Activated CD4-positive, alpha-beta T cell treated with anti-CD3 and anti-CD28 coated beads for 24 hours (primary cell): ENCODE data around the gene HLA-DMA.
A peak's percentile ranks its signal among the peaks of the same experiment; 100 is the strongest.

Source experiments
- DNase-seq, 2 donors: peaks; one replicate each; pipeline ENCODE4 v3.0.0-alpha.2; 2020; ENCODE audit warnings: low read depth in 2 of 2

The HLA-DMA gene

DNA sequence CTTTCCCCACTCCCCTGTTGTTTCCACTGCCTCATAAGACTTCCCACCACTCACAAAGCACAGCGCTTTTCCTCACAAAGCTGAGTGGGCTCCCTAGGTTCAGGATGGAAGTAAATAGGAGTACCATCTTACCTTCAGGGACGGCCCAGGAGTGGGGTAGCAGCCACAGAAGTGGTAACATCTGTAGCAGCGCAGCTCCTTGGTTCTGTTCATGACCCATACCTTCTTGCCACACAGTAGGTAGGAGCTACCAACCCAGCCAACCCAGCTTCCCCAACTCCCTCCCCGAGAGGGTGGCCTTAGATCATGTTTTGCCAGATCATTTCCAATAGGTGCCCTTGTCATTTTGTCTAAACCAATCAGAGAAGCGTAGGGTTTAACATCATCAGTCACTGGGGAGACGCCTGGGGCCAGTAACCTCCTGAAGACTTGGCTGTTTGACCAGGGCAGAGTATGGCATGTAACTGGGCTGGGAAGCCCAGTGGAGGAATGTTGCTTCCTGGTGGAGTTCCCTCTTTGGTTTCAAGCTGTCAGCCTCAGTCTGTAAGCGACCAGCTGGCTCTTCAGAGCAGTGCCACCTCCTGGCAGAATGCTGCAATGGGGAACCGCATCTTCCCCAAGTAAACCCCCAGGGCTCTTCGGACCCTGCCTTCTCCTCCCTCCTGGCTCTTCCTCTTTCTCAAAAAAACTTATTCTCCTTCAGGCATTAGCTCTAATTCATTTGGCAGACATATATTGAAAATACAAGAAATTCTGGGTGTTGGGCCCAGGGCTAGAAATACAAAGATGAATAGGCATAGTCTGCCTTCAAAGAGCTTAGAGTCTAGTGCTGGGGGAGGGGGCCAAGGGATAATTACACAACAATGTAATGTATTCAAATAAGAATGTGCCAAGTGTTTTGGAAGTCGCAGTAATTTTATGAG lies at the start of gene HLA-DMA:
TSS of gene HLA-DMA (minus strand) at position 281 of the 923 bp plus-strand sequence. CDS start at position 220, 61 bp downstream.
- DNase-seq, result peak in 1 of 2 donors; percentile 49

DNA sequence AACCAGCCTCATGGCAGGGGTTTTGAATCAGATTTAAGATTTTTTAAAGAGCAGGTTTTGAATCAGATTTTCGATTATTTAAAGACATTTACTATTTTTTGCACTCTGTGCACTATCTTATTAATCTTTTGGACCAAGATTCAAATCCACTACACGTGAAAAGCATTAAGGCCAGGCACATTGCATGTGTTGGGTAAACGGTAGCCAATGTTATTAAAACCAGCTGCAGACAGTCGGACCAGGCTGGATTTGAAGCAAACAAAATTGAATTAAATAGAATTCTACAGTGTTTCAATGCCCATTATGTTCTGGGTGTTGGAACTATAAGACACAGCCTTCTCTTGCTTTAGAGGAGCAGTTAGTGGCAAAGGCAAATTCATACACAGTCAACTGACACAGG lies 48.8 kb upstream of the HLA-DMA start:
- no peak for DNase-seq

DNA sequence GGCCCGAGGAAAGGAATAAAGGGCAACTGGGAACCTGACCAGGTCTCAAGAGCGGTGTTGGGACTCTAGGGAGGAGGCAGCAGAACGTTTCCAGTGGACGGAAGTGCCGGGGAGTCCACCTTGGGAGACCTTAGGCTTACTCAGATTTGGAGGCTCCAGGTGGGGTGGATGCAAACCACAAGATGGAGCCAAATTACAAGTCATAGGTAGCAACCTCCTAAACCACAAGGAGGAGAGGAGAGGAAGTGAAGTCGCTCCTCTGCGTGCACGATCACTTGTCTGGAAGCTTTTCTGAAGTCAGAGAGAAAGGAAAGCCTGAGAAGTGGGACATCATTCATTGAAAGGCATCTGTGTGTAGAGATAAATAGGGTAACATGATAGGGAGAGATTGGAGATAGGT lies 47.2 kb upstream of the HLA-DMA start:
- DNase-seq, result no peak

DNA sequence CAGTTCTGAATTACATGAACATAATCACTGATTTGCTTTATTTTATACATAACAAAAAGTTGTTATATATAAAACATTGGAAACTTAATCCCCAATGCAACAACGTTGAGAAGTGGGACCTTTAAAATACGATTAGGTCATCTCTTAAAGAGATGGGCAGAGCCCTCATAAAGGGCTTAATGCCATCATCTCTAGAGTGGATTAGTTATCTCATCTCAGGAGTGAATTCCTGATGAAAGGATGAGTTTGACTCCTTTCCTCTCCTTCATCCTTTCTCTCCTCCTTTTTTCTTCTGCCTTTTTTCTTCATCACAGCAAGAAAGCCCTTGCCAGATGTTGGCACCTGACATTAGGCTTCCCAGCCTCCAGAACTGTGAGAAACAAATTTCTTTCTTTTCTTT lies 42.6 kb upstream of the HLA-DMA start:
- no peak for DNase-seq

DNA sequence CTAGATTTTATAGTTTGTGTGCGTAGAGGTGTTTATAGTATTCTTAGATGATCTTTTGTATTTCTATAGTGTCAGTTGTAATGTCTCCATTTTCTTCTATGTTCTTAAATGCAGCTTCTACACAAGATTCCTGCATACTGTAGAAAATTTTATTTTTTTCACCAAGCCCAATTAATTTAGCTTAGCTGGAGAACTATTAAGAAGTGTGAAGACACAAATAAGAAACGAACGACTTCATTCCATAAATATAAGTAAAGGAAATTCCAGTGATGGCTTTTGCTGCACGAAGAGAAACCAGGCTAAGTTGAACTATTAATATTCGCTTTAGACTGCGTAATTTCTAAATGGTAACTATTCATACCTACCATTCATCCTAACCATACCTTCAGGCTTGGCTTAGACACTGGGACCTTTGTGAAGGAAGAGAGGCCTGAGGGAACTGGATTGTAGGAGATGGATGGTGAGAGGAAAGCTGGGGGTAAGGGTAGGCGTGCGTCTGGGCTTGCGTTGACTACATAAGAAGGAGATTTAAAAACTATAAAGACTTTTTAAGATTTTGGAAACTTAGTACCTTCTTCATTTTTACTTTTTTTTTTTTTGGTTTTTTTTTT lies 40.6 kb upstream of the HLA-DMA start:
- no peak for DNase-seq

DNA sequence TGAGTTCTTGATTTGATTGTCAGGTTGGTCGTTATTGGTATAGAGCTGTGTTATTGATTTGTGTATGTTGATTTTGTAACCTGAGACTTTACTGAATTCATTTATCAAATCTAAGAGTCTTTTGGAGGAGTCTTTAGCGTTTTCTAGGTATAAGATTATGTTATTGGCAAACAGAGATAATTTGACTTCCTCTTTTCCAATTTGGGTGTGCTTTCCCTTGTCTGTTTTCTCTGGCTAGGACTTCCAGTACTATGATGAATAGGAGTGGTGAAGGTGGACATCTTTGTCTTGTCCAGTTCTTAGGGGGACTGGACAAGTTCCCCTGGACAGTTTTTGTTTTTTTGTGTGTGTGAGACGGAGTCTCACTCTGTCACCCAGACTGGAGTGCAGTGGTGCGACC lies 39.1 kb upstream of the HLA-DMA start:
- DNase-seq, result no peak

DNA sequence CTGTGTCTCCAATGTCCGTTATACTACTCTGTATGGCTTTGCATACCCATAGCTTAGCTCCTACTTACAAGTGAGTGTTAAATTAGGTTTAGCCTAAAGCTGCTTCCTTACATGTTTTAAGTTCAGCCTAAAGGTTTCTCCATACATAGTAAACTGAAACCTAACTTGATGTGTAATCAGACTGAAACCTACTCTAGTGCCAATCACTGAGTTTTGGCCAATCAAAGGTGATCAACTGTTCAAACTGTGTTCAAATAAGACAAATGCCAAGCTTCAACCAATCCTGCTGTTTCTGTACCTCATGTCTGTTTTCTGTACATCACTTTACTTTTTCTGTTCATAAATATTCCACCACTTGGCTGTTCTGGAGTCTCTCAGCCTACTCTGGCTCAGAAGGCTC lies 36.5 kb upstream of the HLA-DMA start:
- no peak for DNase-seq

DNA sequence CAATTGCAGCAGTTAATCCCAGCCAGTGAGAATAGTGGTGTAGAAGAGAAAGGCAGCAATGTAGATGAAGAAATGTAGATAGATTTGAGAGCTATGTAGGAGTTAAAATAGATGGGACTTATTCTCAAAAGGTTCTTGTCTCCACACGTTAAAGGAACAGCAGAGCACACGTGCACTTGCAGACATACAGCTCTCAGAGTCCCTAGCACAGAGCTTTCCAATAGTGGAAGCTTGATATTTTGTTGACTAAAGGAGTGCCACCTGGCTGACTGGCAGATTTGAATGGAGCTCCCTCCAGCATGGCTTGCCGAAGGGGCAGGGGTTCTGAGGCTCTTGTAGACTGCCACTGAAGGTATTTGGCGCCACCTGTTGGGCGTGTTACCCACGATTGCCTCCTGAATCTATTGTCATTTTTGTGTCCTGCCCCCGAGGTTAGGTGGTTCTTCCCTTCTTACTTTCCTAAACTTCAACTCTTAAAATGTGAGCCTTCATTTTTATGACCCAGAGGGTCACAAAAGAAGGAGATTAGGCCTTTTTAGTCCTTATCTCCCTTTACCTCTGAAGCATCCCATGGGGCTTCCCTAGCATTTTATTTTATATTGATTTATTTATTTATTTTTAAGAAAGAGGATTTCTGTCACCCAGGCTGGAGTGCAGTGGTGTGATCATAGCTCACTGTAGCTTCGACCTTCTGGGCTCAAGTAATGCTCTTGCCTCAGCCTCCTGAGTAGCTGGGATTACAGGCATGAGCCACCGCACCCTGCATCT lies 31.9 kb upstream of the HLA-DMA start:
- DNase-seq, result peak; percentile 85 to 90

DNA sequence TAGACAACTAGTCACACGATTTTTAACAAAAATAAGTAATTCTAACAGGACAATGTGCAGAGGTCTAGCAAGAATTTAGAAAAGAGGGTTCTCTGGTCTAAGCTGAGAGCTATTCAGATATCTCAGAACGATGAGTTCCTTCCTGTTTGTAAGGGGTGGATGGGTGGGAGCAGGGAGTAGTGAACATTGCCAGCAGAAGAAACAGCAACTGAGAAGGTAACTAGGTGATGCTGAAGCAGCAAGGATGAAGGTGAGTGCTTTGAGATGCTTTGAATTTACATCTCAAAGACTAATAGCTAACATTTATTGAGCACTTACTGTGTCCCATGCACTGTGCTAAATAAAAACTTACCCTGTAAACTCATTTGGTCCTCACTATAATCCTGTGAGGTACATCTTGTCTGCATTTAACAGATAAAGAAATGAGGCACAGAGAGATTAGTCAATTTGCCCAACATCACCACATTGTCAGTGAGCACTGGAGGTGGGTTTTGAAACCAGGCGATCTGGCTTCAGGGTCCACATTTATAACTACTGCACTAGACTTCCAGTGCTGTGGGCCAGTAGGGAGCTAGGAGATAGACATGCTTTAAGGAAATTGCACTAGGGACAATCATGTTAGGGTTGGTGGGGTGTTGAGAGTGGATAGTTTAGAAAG lies 31.2 kb upstream of the HLA-DMA start:
- no peak for DNase-seq

DNA sequence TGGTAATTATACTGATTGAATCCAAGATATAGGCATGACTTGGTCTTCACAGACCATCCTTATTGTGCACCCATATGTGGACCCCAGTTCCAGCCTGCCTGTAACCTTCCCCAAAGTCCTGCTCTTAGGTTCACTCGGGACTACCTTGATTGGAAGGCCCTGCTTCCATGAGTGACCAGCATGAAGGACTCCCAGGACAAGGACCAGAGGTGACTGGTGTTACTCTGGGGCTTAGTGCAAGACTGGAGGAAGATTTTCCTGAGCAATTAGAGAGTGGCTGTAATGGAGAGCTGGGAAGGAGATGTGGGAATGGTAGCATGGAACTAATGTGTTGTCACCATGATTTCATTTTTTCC lies 30.6 kb upstream of the HLA-DMA start:
- DNase-seq, result no peak

DNA sequence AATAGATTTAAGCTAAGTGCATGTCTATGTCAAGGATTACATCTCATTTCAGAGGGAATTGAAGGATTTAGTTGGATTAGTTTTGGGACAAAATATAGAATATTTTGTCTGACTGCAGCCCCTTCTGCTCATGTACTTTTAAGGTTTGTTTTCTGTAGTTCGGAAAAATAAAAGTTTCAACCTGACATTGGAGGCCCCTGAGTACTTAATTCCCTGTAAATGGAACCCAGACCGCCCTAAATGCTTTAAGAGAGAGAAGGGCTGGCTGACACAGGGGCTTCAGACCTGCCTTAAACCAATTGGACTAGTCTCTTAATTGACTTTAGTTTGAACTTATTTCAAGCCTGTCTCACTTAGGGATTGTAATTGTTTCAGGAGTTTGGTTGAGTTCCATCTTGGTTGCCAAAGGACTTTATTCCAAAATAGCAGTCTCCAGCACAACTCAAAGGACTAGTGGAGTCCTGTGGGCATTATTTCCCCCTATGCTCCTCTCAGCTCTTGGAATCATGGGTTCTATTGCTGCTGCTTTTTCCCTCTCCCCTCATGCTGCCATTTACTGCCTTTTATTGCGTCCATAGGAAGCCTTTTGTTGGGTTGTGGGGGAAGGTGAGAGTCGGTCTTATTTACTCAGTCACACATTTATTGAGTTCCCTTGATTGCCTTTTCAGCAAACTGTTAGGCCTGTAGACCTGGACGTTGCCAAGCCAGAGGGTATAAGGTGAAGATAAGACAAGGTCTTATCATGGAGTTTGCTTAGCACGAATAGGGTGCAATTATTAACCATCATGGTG lies 30.0 kb upstream of the HLA-DMA start:
- no peak for DNase-seq

DNA sequence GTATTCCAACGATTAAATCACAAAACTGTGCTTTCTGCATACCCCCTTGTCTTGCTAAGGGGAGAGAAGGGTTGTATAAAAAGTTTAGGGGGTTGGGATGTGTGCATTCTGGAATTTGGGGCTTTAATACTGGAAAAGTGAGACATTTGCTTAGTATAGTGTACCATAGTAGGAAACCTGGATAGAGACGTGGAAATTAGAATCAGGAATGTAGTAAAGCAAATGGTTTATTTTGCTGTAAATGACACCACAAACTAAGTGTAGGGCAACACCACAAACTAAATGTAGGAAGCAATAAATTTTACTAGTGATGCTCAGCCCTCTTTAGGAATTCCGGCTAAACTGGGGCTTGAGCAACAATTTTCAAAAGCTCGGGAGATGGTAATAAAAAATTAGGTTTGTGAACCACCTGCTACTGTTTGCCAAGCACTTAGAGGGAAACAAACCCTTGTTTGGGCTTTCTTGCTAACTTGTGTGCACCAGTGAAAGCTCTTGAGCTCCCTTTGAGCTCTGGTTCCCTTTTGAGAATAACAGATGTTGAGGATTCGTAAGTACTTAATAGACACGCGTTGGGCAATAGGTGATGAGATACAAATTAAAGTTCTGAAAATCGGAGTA lies 29.3 kb upstream of the HLA-DMA start:
- DNase-seq, result no peak

DNA sequence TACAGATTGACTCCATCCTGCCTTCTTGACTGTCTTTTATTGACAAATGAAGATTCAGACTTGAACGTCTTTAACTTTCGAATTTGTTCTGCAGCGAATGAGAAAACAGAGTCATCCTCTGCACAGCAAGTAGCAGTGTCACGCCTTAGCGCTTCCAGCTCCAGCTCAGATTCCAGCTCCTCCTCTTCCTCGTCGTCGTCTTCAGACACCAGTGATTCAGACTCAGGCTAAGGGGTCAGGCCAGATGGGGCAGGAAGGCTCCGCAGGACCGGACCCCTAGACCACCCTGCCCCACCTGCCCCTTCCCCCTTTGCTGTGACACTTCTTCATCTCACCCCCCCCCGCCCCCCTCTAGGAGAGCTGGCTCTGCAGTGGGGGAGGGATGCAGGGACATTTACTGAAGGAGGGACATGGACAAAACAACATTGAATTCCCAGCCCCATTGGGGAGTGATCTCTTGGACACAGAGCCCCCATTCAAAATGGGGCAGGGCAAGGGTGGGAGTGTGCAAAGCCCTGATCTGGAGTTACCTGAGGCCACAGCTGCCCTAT lies 27.7 kb upstream of the HLA-DMA start:
- no peak for DNase-seq

DNA sequence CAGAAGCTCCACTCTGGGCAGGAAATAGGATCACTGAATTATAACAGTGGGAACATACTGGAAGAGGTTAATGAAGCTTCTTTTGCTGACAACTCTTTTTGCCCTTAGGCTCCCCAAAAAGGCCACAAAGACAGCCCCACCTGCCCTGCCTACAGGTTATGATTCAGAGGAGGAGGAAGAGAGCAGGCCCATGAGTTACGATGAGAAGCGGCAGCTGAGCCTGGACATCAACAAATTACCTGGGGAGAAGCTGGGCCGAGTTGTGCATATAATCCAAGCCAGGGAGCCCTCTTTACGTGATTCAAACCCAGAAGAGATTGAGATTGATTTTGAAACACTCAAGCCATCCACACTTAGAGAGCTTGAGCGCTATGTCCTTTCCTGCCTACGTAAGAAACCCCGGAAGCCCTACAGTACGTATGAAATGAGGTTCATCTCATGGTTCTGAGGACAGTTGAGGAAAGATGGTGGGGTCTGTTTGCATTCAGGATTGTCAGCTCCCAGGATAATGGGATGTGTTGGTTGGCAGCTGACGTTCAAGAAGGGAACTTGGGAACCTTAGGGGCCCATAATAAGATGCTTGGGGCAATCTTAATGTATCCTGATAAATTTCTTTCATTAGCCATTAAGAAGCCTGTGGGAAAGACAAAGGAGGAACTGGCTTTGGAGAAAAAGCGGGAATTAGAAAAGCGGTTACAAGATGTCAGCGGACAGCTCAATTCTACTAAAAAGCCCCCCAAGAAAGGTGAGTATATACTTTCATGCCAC lies 27.0 kb upstream of the HLA-DMA start:
- DNase-seq, result no peak

DNA sequence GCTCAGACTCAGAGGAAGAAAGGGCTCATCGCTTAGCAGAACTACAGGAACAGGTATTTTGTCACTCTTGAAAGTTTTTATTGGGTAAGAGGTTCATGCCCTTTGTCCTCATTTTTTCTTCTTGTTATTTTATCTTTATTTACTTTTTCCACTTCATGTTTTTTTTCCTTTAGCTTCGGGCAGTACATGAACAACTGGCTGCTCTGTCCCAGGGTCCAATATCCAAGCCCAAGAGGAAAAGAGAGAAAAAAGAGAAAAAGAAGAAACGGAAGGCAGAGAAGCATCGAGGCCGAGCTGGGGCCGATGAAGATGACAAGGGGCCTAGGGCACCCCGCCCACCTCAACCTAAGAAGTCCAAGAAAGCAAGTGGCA lies 25.0 kb upstream of the HLA-DMA start:
- no peak for DNase-seq

DNA sequence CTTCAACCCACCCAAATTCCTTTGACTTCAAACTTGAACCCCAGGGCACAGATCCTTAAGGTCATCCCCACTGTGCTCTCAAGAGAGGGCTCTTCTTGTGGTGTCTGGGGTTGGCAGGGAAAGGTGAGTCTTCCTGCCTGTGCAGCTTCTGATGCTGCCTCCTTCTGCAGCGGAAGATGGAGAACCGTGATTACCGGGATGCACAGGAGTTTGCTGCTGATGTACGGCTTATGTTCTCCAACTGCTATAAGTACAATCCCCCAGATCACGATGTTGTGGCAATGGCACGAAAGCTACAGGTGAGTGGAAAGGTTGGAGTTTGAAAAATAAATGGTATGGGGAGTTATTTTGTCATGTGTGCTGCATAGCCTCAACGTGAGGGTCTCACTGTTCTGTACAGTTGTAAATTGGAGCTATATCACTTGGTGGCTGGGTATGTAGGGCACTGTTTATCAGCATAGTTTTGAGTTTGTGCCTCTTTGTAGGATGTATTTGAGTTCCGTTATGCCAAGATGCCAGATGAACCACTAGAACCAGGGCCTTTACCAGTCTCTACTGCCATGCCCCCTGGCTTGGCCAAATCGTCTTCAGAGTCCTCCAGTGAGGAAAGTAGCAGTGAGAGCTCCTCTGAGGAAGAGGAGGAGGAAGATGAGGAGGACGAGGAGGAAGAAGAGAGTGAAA lies 24.5 kb upstream of the HLA-DMA start:
- DNase-seq, result no peak

DNA sequence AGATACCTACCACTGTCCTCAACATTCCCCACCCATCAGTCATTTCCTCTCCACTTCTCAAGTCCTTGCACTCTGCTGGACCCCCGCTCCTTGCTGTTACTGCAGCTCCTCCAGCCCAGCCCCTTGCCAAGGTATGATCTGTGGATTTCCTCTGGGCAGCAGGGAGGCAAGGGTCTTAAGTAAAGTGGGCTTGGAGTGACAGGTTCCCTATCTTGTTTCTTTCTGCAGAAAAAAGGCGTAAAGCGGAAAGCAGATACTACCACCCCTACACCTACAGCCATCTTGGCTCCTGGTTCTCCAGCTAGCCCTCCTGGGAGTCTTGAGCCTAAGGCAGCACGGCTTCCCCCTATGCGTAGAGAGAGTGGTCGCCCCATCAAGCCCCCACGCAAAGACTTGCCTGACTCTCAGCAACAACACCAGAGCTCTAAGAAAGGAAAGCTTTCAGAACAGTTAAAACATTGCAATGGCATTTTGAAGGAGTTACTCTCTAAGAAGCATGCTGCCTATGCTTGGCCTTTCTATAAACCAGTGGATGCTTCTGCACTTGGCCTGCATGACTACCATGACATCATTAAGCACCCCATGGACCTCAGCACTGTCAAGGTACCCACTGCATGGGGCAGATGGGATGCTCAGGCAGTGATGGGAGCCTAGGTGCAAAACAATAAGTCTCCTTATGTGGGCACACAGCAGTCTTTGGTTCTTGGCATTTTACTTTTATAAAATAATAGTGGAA lies 23.6 kb upstream of the HLA-DMA start:
- DNase-seq, result no peak

DNA sequence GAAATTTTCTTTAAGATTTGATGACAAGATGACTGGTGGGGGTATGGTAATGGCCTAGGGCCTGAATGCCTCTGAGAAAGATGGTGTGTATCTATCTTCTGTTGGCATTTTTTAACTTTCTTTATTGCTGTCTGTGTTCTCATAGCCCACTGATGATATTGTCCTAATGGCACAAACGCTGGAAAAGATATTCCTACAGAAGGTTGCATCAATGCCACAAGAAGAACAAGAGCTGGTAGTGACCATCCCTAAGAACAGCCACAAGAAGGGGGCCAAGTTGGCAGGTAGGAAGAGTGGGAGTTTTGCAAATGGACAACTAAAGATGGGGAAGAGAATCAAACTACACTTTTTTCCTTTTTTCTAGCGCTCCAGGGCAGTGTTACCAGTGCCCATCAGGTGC lies 23.0 kb upstream of the HLA-DMA start:
- no peak for DNase-seq
